RWPE1 (cell line): ENCODE results near the gene SFTPD.

Experiments
- CTCF ChIA-PET: fragments of 350-600 bp; sonication (Branson Sonifier 250); formaldehyde crosslinking; extraction: SDS; loops from one replicate; lab custom pipeline; 2021; lab: Yijun Ruan, JAX
- POLR2A ChIA-PET: fragments of 400-600 bp; formaldehyde crosslinking; extraction: SDS; loops from one replicate; lab custom pipeline; 2020; ENCODE audit warnings: antibody characterized with exemption; ENCODE audit not compliant: low non-redundant PET; lab: Yijun Ruan, JAX
- DNase-seq: peaks from one replicate; pipeline ENCODE4 v3.0.0; 2012; ENCODE audit warnings: low spot score
- H3K27ac ChIP-seq: fragments of 450-650 bp; 2 replicates; pipeline ENCODE4 v1.5.1; 2017
- TF ChIP-seq, protein P1 (sequence below): fragments of 450-650 bp; conservative IDR thresholded peaks from 2 replicates; pipeline ENCODE4 v1.5.1; 2017; ENCODE audit warnings: low read depth, mild to moderate bottlenecking

The SFTPD gene

DNA sequence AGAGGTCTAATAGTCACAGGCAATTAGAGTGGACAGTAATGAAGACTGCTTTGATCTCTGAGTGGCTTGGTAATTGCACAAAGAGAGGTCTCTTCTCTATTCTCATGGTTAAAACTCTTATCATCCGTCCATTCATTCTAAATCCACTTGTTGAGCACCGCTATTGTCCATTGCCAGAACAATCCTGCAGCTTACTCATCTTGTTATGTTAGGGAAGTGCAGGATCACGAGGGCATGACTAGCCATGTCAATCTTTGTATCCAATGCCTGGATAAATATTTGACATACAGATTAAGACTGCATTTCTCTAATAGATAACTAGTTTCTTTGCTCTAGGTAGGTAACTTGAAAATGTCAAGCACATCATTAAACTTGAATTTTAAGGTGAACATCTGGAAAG, 14.9 kb downstream of the SFTPD start:
- DNase-seq, result no peak
- H3K27ac ChIP-seq, result no peak overlapping the region
- POLR2A ChIA-PET, result no interaction called here
- TF ChIP-seq, protein P1, sequence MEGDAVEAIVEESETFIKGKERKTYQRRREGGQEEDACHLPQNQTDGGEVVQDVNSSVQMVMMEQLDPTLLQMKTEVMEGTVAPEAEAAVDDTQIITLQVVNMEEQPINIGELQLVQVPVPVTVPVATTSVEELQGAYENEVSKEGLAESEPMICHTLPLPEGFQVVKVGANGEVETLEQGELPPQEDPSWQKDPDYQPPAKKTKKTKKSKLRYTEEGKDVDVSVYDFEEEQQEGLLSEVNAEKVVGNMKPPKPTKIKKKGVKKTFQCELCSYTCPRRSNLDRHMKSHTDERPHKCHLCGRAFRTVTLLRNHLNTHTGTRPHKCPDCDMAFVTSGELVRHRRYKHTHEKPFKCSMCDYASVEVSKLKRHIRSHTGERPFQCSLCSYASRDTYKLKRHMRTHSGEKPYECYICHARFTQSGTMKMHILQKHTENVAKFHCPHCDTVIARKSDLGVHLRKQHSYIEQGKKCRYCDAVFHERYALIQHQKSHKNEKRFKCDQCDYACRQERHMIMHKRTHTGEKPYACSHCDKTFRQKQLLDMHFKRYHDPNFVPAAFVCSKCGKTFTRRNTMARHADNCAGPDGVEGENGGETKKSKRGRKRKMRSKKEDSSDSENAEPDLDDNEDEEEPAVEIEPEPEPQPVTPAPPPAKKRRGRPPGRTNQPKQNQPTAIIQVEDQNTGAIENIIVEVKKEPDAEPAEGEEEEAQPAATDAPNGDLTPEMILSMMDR, result no peak
- CTCF ChIA-PET, result no interaction called here

DNA sequence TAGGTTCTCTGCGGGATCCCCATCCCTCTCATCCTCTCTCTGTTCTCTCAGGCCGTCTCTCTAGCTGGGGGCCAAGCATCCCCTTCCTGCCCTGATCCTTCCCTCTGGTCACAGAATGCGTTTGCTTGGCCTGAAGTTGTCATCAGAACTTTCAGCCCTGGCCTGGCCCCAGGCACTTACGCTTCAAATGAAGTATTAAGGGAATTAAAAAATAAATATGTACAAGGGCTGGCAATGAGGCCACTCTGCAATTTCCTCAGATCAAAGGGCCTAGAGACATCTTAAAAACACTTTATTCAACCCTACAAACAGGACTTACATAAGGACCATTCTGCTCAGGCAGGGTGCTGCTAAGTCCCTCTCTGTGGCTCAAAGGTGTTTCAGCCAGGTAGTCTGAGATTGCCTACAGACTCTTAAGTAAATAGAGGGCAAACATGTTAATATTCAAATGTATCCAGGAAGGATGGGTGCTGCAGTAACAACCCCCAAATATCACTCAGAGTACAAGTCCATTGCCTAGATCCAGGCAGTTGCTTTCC, 16.0 kb downstream of the SFTPD start:
- no peak overlapping the region for H3K27ac ChIP-seq
- ChIA-PET CTCF (interaction anchor here (0.6 kb wide), 1 partner anchor 135 kb away, joined by 3 read pairs; no protein-coding TSS in a partner anchor), POLR2A (no interaction called here)
- no peak for DNase-seq
- TF ChIP-seq, protein P1, result no peak

DNA sequence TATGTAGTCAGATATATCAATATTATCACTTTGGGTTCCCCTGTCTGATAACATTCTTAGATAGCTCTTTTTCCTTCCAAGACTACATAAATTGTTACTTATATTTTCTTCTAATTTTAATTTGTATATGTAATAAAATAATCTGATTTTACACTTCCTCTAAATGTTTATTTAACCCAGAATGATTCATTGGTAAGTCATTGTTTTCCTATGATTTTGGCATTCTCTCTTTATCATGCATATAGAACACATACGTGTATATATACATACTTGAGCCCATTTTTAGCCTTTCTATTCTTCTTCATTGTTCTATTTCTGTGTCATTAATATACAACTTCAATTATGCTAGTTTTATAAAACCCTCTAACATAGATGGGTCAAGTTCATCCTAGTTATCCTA, 16.6 kb downstream of the SFTPD start:
- CTCF ChIA-PET, result interaction anchor here (0.6 kb wide), 1 partner anchor 136 kb away, joined by 3 read pairs; no protein-coding TSS in a partner anchor
- no peak overlapping the region for H3K27ac ChIP-seq
- TF ChIP-seq, protein P1, result no peak
- DNase-seq, result no peak
- POLR2A ChIA-PET, result no interaction called here

DNA sequence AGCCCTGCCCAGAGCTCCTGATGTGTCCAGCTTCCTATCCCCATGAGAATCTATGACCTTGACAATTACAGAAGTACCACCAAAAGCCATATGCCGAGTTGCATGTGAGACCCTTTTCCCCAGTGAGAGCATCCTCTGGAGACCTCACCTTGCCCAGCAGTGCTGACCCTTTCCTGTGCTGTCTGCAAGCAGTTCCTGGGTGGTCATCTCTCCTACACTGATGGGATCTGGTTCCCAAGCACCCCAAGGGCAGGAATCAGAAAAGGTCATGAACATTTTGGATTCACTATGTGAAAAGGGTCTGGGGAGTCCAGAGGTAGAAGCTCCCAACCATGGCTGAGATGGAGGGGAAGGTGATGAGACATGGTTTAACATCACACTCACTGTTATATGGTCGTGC, 18.2 kb downstream of the SFTPD start:
- POLR2A ChIA-PET, result no interaction called here
- TF ChIP-seq, protein P1, result no peak
- no peak for DNase-seq
- CTCF ChIA-PET, result no interaction called here
- no peak overlapping the region for H3K27ac ChIP-seq

DNA sequence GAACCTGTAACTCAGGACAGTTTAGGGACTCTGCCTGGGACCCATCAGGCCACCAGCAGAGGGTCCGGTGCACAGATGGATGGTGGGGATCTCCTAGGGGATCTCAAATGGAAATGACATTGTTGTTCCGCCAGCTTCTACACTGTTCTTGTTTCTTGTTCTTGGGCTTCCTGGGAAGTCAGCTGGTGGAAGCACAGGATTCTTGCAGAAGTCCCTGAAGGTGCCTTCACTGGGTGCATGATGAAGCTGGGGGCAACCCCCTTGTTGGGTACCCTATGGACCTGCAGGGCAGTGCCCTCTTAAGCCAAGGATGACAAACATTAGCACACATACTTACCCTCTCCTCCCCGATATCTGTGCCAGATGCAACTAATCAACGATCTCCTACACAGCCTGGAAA, 18.6 kb downstream of the SFTPD start:
- POLR2A ChIA-PET, result no interaction called here
- CTCF ChIA-PET, result no interaction called here
- no peak for DNase-seq
- TF ChIP-seq, protein P1, result no peak
- H3K27ac ChIP-seq, result no peak overlapping the region

DNA sequence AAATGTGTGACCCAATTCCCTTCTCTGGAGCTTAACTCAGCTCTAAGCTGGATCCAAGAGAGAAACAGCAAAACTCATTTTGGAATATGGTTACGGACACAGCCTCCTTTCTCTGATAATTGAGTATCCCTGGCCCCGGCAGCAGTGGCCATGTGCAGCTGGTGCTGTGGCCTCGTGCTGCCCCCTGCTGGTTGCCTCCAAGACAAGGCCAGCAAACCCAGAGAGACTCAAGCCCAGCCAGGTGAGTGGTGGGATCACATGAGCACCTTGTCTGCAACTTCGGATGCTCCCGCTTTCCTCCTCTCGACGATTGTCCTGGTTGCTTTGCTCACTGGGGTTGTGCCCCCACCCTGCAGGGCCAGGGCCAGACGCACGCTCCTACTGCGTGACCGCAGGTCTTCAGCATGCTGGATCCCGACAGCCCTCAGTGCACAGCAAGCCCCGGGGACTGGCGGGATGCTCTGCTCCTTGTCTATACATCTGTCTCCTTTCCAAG, 19.4 kb downstream of the SFTPD start:
- TF ChIP-seq, protein P1, result peak; percentile 59
- DNase-seq, result peak; percentile 61
- POLR2A ChIA-PET, result no interaction called here
- H3K27ac ChIP-seq, result no peak overlapping the region
- CTCF ChIA-PET, result interaction anchor here (0.5 to 1.0 kb wide), 5 partner anchors 10 to 330 kb away, joined by 3 to 5 read pairs (median 3); no protein-coding TSS in a partner anchor
